Measurements from ENCODE around the gene KCNN1. TPM values are rescaled to one million over a fixed set of nuclear protein-coding genes. Genes with fewer than 3 reads are reported as not detected.
A peak's percentile ranks its signal among the peaks of the same experiment; 100 is the strongest.

Gene KCNN1
- polyA plus RNA-seq, 2 donors = 0.02 TPM

DNA sequence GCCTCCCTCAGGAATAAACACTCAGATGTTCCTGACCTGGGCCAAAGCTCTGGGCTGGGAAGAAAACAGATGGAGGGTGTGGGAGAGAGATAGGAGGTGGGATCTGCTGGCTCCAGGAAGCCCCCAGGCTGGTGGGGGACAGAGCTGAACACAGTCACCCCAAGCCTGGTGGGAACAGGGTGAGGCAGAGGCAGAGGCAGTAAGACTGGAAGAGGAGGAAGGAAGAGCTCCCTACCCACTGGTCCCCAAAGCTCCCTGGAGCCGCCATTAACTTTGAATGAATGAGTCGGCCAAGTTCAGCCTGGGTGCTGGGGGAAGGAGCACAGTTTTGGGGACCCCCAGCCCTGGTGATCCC is 801 bp upstream of the KCNN1 start:
- H3K4me3 ChIP-seq (ENCODE audit: low read depth in 1 of 2, low read length in 2 of 2) = no peak overlapping the region
- 53 to 58% methylated on average over 2 of the region's 2 CpGs for WGBS, 2 donors
- peaks cover 0 to 4% of the 10 kb centered on the region in 2 donors for H3K27me3 ChIP-seq (ENCODE audit: control insufficient read depth in 1 of 2, insufficient read depth in 2 of 2, low read length in 2 of 2)
- no peaks in the 10 kb centered on the region for H3K9me3 ChIP-seq (ENCODE audit: control insufficient read depth in 2 of 2, insufficient read depth in 1 of 2, low read depth in 1 of 2, low read length in 1 of 2)
- H3K4me1 ChIP-seq (ENCODE audit: control insufficient read depth in 2 of 2, insufficient read depth in 2 of 2, low read length in 1 of 2) = peaks cover 0 to 3% of the 10 kb centered on the region in 2 donors
- no peaks in the 10 kb centered on the region for H3K36me3 ChIP-seq (ENCODE audit: control insufficient read depth in 2 of 2, insufficient read depth in 2 of 2, low read length in 1 of 2)
- no peak overlapping the region for H3K27ac ChIP-seq (ENCODE audit: low read depth in 2 of 2, low read length in 1 of 2)

DNA sequence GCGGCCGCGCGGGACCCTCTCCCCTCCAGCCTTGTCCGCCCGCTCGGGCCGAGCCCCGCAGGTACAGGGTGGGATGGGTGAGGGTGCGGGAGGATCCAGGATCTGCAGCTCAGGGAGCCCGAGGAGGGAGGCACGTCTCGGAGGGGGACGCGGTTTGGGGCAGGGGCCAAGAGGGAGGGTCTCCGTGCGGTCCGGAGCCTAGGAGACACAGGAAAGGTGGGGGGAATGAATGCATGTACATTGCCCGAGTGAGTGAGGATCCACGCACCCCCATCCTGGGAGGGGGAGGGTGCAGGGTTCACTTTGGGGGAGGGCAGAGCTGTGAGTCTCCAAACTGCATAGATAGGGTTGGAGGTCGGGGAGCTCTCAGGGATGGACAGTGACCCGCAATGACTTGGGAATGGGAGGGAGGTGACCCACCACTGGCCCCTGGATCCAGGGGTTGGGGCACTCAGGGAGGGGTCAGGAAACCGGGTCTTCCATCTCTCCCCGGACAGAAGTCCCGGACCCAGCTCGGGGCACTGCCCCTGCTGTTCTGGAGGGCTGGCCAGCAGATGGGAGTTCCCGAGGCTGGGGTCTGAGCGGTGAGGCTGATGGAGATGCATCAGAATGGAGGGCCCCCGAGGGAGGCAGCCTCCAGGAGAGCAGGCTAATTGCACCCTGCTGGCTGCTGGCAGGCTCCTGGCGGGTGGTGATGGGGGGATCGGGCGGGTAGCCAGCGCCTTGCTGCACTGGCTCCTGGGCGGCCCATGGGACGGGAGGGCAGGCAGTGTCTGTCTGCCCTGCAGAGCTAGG is 547 bp downstream of the KCNN1 start:
- no peaks in the 10 kb centered on the region for H3K36me3 ChIP-seq (ENCODE audit: control insufficient read depth in 2 of 2, insufficient read depth in 2 of 2, low read length in 1 of 2)
- no peaks in the 10 kb centered on the region for H3K9me3 ChIP-seq (ENCODE audit: control insufficient read depth in 2 of 2, insufficient read depth in 1 of 2, low read depth in 1 of 2, low read length in 1 of 2)
- WGBS, 2 donors = 13 to 14% methylated on average over 33 to 35 of the region's 35 CpGs
- H3K4me3 ChIP-seq (ENCODE audit: low read depth in 1 of 2, low read length in 2 of 2) = peak overlapping the region in 1 of 2 donors; percentile 9
- H3K4me1 ChIP-seq (ENCODE audit: control insufficient read depth in 2 of 2, insufficient read depth in 2 of 2, low read length in 1 of 2) = peaks cover 0 to 3% of the 10 kb centered on the region in 2 donors
- no peak overlapping the region for H3K27ac ChIP-seq (ENCODE audit: low read depth in 2 of 2, low read length in 1 of 2)
- peaks cover 0 to 4% of the 10 kb centered on the region in 2 donors for H3K27me3 ChIP-seq (ENCODE audit: control insufficient read depth in 1 of 2, insufficient read depth in 2 of 2, low read length in 2 of 2)

DNA sequence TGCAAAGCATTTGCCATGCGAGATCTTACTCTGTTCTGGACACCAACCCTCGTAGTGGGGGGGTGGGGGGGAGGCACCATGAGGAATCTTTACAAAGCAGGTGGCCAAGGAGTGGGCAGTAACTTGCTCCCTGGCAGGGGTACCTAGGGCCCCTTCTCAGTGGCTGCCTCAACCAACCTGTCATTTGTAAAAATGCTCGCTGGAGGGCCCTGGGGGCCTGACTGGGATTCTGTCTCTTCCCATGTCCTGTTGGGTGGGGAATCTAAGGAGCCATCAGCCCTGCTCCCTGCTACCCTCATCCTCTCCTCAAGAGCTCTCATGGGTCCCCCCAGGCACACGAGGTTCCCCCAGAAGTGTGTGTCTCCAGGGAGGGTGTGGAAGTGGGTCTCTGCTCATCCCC is 1.5 kb downstream of the KCNN1 start:
- no peak overlapping the region for H3K4me3 ChIP-seq (ENCODE audit: low read depth in 1 of 2, low read length in 2 of 2)
- 69 to 73% methylated on average over 4 of the region's 4 CpGs for WGBS, 2 donors
- H3K4me1 ChIP-seq (ENCODE audit: control insufficient read depth in 2 of 2, insufficient read depth in 2 of 2, low read length in 1 of 2) = peaks cover 0 to 3% of the 10 kb centered on the region in 2 donors
- peaks cover 0 to 4% of the 10 kb centered on the region in 2 donors for H3K27me3 ChIP-seq (ENCODE audit: control insufficient read depth in 1 of 2, insufficient read depth in 2 of 2, low read length in 2 of 2)
- H3K9me3 ChIP-seq (ENCODE audit: control insufficient read depth in 2 of 2, insufficient read depth in 1 of 2, low read depth in 1 of 2, low read length in 1 of 2) = no peaks in the 10 kb centered on the region
- H3K36me3 ChIP-seq (ENCODE audit: control insufficient read depth in 2 of 2, insufficient read depth in 2 of 2, low read length in 1 of 2) = no peaks in the 10 kb centered on the region
- H3K27ac ChIP-seq (ENCODE audit: low read depth in 2 of 2, low read length in 1 of 2) = no peak overlapping the region

DNA sequence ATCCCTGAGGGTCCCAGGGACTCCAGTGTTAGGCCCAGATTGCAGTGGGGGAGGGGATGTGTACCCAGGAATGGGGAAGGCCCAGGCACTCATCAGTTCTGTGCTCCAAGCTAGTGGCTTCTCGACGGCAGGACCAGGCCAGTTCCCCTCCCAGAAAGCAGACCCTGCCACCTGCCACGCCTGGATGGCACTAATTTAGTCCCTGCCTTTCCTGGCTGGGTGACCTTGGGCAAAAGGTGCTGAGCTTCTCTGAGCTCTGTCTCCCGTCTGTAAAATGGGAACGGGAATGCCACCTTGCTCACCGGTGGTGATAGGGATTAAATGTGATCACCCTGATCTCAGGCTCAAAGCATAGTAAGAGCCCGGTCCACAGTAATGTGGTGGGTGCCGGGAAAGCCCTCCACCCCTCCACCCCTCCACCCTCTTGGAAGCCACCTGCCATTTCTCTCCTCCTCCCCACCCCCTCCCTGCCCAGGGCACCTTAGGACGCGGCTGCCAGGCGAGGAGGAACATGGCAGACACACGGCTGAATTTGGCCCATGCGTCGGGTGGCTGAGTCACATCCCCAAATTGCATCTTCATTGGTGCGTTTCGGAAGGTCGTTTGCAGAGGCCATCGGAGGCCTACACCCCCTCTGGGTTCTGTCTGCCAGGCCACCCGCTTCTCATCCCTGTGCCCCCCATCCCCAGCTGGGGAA is 2.3 kb downstream of the KCNN1 start:
- no peaks in the 10 kb centered on the region for H3K9me3 ChIP-seq (ENCODE audit: control insufficient read depth in 2 of 2, insufficient read depth in 1 of 2, low read depth in 1 of 2, low read length in 1 of 2)
- WGBS, 2 donors = 81 to 85% methylated on average over 19 of the region's 19 CpGs
- no peak overlapping the region for H3K4me3 ChIP-seq (ENCODE audit: low read depth in 1 of 2, low read length in 2 of 2)
- H3K4me1 ChIP-seq (ENCODE audit: control insufficient read depth in 2 of 2, insufficient read depth in 2 of 2, low read length in 1 of 2) = peaks cover 0 to 3% of the 10 kb centered on the region in 2 donors
- peaks cover 0 to 4% of the 10 kb centered on the region in 2 donors for H3K27me3 ChIP-seq (ENCODE audit: control insufficient read depth in 1 of 2, insufficient read depth in 2 of 2, low read length in 2 of 2)
- H3K27ac ChIP-seq (ENCODE audit: low read depth in 2 of 2, low read length in 1 of 2) = no peak overlapping the region
- no peaks in the 10 kb centered on the region for H3K36me3 ChIP-seq (ENCODE audit: control insufficient read depth in 2 of 2, insufficient read depth in 2 of 2, low read length in 1 of 2)

DNA sequence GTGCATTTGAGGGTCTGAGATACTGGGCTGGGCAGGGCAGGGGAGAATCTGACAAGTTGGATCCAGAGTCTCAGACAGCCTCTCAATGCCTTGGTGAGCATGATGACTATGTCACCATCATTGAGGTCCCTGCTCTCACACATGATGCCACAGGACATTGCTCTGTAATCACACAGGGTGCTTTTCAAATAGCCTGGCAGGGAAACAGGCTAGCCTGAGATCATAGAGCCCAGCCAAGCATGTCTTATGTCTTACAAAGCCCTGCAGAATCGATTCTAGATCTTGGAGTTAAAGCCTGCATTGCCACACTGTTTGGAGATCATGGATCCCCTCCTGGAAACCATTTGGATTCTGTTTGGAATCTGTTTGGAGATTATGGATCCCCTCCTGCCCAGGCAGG is 5.3 kb downstream of the KCNN1 start:
- WGBS, 2 donors = 58 to 71% methylated on average over 1 of the region's 1 CpG
- no peaks in the 10 kb centered on the region for H3K36me3 ChIP-seq (ENCODE audit: control insufficient read depth in 2 of 2, insufficient read depth in 2 of 2, low read length in 1 of 2)
- peaks cover 0 to 1% of the 10 kb centered on the region in 2 donors for H3K27me3 ChIP-seq (ENCODE audit: control insufficient read depth in 1 of 2, insufficient read depth in 2 of 2, low read length in 2 of 2)
- no peak overlapping the region for H3K27ac ChIP-seq (ENCODE audit: low read depth in 2 of 2, low read length in 1 of 2)
- H3K4me1 ChIP-seq (ENCODE audit: control insufficient read depth in 2 of 2, insufficient read depth in 2 of 2, low read length in 1 of 2) = peaks cover 0 to 1% of the 10 kb centered on the region in 2 donors
- no peak overlapping the region for H3K4me3 ChIP-seq (ENCODE audit: low read depth in 1 of 2, low read length in 2 of 2)
- no peaks in the 10 kb centered on the region for H3K9me3 ChIP-seq (ENCODE audit: control insufficient read depth in 2 of 2, insufficient read depth in 1 of 2, low read depth in 1 of 2, low read length in 1 of 2)

DNA sequence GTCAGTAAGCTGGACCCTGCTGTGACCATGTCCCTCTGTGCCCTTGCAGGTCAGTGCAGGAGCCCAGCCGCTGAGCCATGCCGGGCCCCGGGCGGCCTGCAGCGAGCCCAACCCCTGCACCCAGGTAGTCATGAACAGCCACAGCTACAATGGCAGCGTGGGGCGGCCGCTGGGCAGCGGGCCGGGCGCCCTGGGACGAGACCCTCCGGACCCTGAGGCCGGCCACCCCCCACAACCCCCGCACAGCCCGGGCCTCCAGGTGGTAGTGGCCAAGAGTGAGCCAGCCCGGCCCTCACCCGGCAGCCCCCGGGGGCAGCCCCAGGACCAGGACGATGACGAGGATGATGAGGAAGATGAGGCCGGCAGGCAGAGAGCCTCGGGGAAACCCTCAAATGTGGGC is 6.9 kb downstream of the KCNN1 start:
- no peaks in the 10 kb centered on the region for H3K36me3 ChIP-seq (ENCODE audit: control insufficient read depth in 2 of 2, insufficient read depth in 2 of 2, low read length in 1 of 2)
- H3K27me3 ChIP-seq (ENCODE audit: control insufficient read depth in 1 of 2, insufficient read depth in 2 of 2, low read length in 2 of 2) = no peaks in the 10 kb centered on the region
- WGBS, 2 donors = 92% methylated on average over 22 to 23 of the region's 23 CpGs
- no peaks in the 10 kb centered on the region for H3K4me1 ChIP-seq (ENCODE audit: control insufficient read depth in 2 of 2, insufficient read depth in 2 of 2, low read length in 1 of 2)
- H3K4me3 ChIP-seq (ENCODE audit: low read depth in 1 of 2, low read length in 2 of 2) = no peak overlapping the region
- H3K27ac ChIP-seq (ENCODE audit: low read depth in 2 of 2, low read length in 1 of 2) = no peak overlapping the region
- no peaks in the 10 kb centered on the region for H3K9me3 ChIP-seq (ENCODE audit: control insufficient read depth in 2 of 2, insufficient read depth in 1 of 2, low read depth in 1 of 2, low read length in 1 of 2)

DNA sequence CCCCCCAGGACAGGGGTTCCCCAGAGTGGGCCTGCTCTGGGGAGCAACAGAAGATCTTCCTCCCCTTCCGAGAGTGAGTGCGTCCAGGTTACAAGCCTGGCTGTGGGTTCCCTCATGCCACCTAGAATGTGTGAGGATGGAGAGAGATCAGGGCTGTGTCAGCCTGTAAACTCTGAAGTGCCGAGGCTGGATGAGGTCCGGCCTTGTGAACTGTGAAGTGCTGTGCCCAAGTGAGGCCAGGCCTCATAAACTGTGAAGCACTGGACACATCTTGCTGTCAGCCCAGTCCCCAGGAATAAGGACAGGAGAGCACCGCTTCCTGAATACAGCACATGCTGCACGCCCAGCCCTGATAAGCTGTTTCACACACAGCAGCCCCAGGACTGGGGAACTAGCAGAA is 7.6 kb downstream of the KCNN1 start:
- Histone ChIP-seq H3K9me3 (ENCODE audit: control insufficient read depth in 2 of 2, insufficient read depth in 1 of 2, low read depth in 1 of 2, low read length in 1 of 2) (no peaks in the 10 kb centered on the region), H3K4me1 (ENCODE audit: control insufficient read depth in 2 of 2, insufficient read depth in 2 of 2, low read length in 1 of 2) (no peaks in the 10 kb centered on the region), H3K36me3 (ENCODE audit: control insufficient read depth in 2 of 2, insufficient read depth in 2 of 2, low read length in 1 of 2) (no peaks in the 10 kb centered on the region), H3K4me3 (ENCODE audit: low read depth in 1 of 2, low read length in 2 of 2) (no peak overlapping the region), H3K27me3 (ENCODE audit: control insufficient read depth in 1 of 2, insufficient read depth in 2 of 2, low read length in 2 of 2) (no peaks in the 10 kb centered on the region), H3K27ac (ENCODE audit: low read depth in 2 of 2, low read length in 1 of 2) (no peak overlapping the region)
- WGBS, 2 donors = 89 to 94% methylated on average over 6 of the region's 6 CpGs

DNA sequence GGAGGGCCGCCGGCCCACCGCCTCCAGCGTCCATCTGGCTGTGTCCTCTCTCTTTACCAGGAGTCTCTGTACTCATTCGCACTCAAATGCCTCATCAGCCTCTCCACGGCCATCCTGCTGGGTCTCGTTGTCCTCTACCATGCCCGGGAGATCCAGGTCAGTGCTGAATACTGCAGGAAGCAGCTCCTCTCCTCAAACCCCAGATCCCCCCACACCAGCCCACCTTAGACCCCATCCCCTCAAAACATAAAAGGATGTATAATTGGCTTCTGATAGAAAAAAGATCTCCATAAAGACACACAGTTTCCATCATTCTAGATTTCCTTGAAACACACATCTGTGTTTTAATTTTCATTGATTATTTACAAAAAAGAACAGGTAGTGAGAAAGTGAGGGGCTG is 8.1 kb downstream of the KCNN1 start:
- Histone ChIP-seq H3K4me1 (ENCODE audit: control insufficient read depth in 2 of 2, insufficient read depth in 2 of 2, low read length in 1 of 2) (no peaks in the 10 kb centered on the region), H3K27ac (ENCODE audit: low read depth in 2 of 2, low read length in 1 of 2) (no peak overlapping the region), H3K27me3 (ENCODE audit: control insufficient read depth in 1 of 2, insufficient read depth in 2 of 2, low read length in 2 of 2) (no peaks in the 10 kb centered on the region), H3K4me3 (ENCODE audit: low read depth in 1 of 2, low read length in 2 of 2) (no peak overlapping the region), H3K9me3 (ENCODE audit: control insufficient read depth in 2 of 2, insufficient read depth in 1 of 2, low read depth in 1 of 2, low read length in 1 of 2) (no peaks in the 10 kb centered on the region), H3K36me3 (ENCODE audit: control insufficient read depth in 2 of 2, insufficient read depth in 2 of 2, low read length in 1 of 2) (no peaks in the 10 kb centered on the region)
- WGBS, 2 donors = 87 to 88% methylated on average over 8 of the region's 8 CpGs

DNA sequence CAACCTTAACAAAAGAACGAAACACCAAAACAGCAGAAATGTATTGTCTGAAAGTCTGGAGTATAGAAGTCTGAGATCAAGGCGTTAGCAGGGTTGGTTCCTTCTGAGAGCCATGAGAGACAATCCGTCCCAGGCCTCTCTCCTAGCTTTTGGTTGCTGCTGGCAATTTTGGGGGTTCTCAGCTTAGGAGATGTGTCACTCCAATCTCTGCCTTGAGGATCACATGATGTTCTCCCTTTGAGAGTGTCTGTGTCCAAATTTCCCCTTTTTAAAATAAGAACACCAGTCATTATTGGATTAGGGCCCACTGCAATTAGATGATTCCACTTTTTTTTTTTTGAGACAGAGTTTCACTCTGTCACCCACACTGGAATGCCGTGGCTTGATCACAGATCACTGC is 10.1 kb downstream of the KCNN1 start:
- no peaks in the 10 kb centered on the region for H3K4me1 ChIP-seq (ENCODE audit: control insufficient read depth in 2 of 2, insufficient read depth in 2 of 2, low read length in 1 of 2)
- no peaks in the 10 kb centered on the region for H3K36me3 ChIP-seq (ENCODE audit: control insufficient read depth in 2 of 2, insufficient read depth in 2 of 2, low read length in 1 of 2)
- H3K27me3 ChIP-seq (ENCODE audit: control insufficient read depth in 1 of 2, insufficient read depth in 2 of 2, low read length in 2 of 2) = no peaks in the 10 kb centered on the region
- 81 to 83% methylated on average over 4 of the region's 4 CpGs for WGBS, 2 donors
- H3K4me3 ChIP-seq (ENCODE audit: low read depth in 1 of 2, low read length in 2 of 2) = no peak overlapping the region
- no peak overlapping the region for H3K27ac ChIP-seq (ENCODE audit: low read depth in 2 of 2, low read length in 1 of 2)
- peaks cover 0 to 2% of the 10 kb centered on the region in 2 donors for H3K9me3 ChIP-seq (ENCODE audit: control insufficient read depth in 2 of 2, insufficient read depth in 1 of 2, low read depth in 1 of 2, low read length in 1 of 2)

DNA sequence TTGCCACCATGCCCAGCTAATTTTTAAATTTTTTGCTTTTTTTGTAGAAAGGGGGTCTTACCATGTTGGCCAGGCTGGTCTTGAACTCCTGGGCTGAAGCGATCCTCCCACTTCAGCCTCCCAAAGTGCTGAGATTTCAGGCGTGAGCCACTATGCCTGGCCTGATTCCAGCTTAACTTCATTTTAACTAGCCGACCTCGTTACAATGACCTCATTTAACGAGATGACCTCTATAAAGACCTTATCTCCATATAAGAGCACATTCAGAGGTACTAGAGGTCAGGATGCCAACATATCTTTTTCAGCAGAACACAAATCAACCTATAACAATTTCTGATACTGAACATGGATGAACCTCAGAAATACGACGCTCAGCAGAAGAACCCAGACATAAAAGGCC is 10.6 kb downstream of the KCNN1 start:
- H3K27me3 ChIP-seq (ENCODE audit: control insufficient read depth in 1 of 2, insufficient read depth in 2 of 2, low read length in 2 of 2) = no peaks in the 10 kb centered on the region
- H3K4me1 ChIP-seq (ENCODE audit: control insufficient read depth in 2 of 2, insufficient read depth in 2 of 2, low read length in 1 of 2) = no peaks in the 10 kb centered on the region
- H3K36me3 ChIP-seq (ENCODE audit: control insufficient read depth in 2 of 2, insufficient read depth in 2 of 2, low read length in 1 of 2) = no peaks in the 10 kb centered on the region
- WGBS, 2 donors = 79 to 81% methylated on average over 7 of the region's 7 CpGs
- no peak overlapping the region for H3K4me3 ChIP-seq (ENCODE audit: low read depth in 1 of 2, low read length in 2 of 2)
- peaks cover 0 to 2% of the 10 kb centered on the region in 2 donors for H3K9me3 ChIP-seq (ENCODE audit: control insufficient read depth in 2 of 2, insufficient read depth in 1 of 2, low read depth in 1 of 2, low read length in 1 of 2)
- no peak overlapping the region for H3K27ac ChIP-seq (ENCODE audit: low read depth in 2 of 2, low read length in 1 of 2)
